NCI-H2171 treated with DMSO at 0.1 percent for 48 hours (cell line): ENCODE data around the gene PPFIA2.
"Not testable (repeated sequence)": the region's sequence is repeated elsewhere in the genome, so short reads cannot be mapped to it uniquely, and the experiment has no call there.

Experiments
- DNase-seq: peaks from one replicate; lab custom pipeline; 2025; lab: John Stamatoyannopoulos, UW

PPFIA2 gene

GRCh38 chr12:81668475-81668874 is 90.7 kb downstream of the PPFIA2 start:
- peak; percentile 16 for DNase-seq

GRCh38 chr12:81659310-81659709 is 99.8 kb downstream of the PPFIA2 start:
- DNase-seq, result not testable (repeated sequence)

- peak; percentile 81 for DNase-seq
These were observed 114.6 kb downstream of the PPFIA2 start for GRCh38 chr12:81644503-81644902.

- DNase-seq, result peak; percentile 94
These were observed 120.0 kb downstream of the PPFIA2 start for GRCh38 chr12:81639196-81639595.

DNA sequence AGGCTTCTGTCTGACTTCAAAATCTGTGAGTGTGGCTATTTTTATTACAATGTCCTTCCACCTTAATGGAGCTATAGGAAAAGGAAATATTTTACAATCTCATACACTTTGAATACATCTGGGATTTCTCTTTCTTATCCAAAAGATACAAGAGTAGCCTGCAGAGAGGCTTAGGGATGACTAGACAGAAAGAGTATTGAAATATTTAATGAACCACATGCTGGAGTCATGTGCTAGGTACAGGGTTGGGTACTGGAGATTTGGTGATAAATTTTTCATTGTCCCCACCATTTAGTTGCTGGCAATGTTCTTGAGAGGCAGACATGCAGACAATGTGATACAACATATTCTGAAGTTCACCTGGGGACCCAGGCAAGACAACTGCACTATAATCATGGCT is 126.0 kb downstream of the PPFIA2 start:
- DNase-seq, result no peak

GRCh38 chr12:81627336-81628189 is 131.6 kb downstream of the PPFIA2 start:
- DNase-seq, result peak; percentile 86

- no peak for DNase-seq
These were observed 132.7 kb downstream of the PPFIA2 start for GRCh38 chr12:81626406-81626805.

DNA sequence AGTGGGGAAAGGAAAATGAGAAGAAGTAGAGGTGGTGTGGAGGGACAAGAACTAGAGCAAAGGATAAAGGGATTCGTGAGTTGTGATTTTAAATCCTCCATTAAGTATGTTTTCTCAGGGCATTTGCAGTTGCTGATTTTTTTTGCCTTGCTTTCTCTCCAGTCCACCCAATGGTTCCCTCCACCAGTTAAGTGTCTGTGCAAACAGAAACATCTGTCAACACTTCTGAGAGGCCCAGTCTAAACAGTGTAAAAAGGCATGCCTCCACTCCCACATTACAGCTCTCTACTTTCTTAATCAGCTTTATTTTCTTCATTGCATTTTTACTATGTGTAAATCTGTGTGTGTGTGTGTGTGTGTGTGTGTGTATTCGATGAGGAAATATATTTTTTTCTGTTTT is 141.2 kb downstream of the PPFIA2 start:
- peak; percentile 90 for DNase-seq

DNA sequence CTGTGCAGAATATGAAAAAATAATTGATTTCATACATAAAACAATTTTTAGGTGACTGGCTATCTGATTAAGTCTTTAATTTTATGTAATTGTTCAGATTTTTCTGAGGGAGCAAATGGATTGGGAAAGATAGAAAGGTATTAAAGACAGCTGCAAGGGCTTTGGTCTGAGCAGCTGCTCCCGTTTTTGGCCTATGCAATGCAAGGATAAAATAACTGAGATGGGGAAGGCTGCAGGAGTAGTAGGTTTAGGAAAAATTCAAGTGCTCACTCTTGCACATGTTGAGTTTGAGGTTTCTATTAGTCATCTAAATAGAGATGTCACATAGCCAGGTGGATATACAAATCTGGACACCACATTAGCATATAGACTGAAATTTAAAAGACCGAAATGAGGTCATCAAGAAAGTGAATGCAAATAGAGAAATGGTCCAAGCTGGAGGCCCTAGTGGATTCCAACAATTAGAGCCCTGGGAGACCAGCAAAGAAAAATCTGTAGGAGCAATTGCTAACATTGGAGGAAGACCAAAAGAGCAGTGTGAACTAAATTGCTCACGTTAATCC is 144.0 kb downstream of the PPFIA2 start:
- no peak for DNase-seq

DNA sequence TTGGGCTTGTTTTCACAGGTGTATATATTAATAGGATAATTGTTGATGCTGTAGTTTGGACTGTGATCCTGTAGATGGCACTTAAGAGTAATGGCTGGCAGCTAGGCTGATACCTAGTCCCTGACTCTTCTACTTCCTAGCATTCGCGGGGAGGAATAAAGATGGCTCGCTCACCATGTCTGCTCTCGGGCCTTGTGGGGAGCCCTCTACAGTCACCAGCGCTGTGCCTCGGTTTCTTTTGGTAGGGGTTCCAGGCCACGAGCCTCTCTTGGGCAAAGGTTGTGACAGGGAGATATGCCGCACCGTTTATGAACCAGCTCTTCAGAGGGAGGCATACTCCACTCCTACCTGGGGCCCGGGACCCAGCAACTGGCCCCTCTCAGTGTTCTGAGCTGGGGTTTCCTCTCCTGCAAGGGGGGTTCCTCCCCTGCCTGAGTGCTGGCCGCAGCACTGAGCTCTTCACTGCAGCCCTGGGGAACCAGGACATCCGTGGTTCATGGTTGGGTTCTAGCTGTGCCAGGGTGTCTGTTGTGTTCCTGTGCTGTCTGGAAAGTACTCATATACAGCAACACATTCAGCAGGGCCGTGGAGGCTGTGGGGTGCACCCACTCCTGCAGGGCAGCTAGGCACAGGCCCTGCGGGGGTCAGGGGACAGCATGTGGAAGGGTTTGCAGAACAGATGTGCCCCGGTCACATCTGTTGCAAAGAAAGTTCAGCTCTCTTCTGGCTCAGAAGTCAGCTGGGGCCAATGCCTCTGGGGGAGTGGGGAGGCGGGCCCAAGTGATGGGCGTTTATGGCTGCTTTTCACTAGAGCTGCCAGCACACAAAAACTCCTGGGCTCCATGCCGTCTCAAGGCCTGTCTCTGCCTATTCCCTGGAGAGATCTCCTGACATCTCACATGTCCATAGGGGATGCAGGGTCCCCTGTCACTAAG is 147.9 kb downstream of the PPFIA2 start:
- peak; percentile 39 for DNase-seq

GRCh38 chr12:81597928-81598604 is 161.1 kb downstream of the PPFIA2 start:
- peak; percentile 87 for DNase-seq

GRCh38 chr12:81596558-81596957 is 162.6 kb downstream of the PPFIA2 start:
- peak; percentile 72 for DNase-seq

- no peak for DNase-seq
These were observed 167.9 kb downstream of the PPFIA2 start for GRCh38 chr12:81591256-81591655.

DNA sequence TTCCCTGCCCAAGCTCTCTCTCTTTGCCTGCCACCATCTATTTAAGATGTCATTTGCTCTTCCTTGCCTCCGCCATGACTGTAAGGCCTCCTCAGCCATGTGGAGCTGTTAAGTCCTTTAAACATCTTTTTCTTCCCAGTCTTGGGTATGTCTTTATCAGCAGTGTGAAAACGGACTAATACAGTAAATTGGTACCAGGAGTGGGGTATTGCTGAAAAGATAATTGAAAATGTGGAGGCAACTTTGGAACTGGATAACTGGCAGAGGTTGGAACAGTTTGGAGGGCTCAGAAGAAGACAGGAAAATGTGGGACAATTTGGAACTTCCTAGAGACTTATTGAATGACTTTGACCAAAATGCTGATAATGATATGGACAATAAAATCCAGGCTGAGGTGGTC is 168.4 kb downstream of the PPFIA2 start:
- DNase-seq, result not testable (repeated sequence)

- DNase-seq, result peak; percentile 88
These were observed 170.7 kb downstream of the PPFIA2 start for GRCh38 chr12:81588235-81589008.

DNA sequence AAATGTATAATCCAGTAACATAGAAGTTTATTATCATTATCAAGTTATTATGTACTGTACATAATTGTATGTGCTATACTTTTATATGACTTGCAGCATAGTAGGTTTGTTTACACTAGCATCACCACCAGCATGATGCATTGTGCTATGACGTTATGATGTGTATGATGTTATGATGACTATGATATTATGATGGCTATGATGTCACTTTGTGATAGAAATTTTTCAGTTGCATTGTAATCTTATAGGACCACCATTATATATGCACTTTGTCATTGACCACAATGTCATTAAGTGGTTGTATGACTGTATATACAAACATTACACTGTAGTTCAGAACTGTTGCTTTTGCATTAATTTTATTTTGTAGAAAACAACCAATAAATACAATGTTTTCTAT is 173.4 kb downstream of the PPFIA2 start:
- no peak for DNase-seq

DNA sequence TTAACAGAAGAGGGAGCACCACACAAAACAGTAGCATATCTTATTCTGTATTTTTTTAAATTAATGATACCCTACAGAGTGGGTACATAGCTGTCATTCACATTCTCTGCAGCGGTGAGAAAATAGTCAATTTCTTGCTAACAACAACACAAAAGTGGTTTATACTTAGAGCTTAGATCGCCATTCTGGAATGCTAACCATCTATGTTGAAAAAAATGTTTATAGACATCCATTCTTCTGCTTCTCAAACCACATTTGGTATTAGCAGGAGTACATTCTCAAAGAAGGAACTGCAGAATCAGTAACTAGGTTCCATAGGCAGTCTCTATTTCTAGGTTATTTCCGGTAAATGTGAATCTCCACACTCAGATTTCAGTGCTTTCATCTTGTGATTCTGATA is 185.9 kb downstream of the PPFIA2 start:
- no peak for DNase-seq

GRCh38 chr12:81572411-81572810 is 186.7 kb downstream of the PPFIA2 start:
- DNase-seq, result no peak

DNA sequence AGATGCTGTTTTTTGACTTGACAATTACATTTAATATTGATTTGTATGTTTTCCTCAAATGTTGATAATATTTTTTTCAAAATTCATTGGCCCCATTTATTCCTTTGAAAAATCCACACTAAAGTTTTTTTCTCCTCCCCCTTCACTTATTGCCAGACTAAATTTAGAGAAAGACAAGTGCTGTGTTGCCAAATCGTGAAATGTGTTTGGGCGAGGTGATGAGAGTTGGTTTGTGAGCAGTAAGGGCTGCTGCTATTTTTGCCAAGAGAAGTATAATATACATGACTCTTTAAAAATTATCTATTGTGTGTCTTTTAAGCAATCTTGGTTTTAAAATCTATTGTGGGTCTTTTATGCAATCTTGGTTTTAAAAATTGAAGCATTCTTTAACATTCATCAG is 188.9 kb downstream of the PPFIA2 start:
- DNase-seq, result no peak

DNA sequence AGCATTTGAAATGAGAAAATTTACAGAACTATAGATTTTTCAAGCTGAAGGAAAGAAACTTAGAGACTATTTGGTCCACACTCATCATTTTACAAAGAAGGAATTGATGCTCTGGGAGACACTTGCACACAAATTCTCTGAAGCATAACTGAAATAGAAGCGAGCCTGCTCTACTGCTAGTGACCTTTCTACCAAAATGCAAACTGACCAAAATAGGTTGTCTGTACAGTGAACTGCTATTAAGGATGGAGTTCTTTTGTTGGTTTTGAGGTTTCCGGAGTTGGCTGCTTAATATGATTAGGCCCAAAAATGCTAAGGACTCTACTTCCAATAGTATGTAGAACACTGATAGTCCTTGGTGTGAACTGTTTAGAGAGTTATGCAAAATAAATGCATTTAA is 194.9 kb downstream of the PPFIA2 start:
- no peak for DNase-seq

DNA sequence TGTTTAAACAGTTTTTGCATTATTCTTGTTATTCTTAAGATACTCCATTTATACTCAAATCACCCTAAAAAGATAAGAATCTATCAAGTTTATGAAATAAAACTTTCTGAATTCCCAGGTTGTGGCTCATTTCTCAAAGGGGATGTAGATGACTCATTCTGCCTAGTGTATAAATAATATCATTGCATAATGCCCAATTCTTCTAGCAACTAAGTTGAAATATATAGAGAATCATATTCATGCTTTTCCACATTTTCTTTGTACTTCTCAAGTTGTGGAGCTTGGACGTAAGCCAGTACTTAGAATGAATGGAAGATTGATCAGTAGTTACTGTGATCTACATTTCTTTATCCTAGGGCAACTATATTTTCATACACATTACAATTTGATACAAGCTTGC is 201.1 kb downstream of the PPFIA2 start:
- DNase-seq, result no peak
